Stimulated activated CD4-positive, alpha-beta T cell treated with anti-CD3 and anti-CD28 coated beads, Interleukin-2, amount 100 ng/mL, for 24 hours (primary cell): Measurements from ENCODE around the gene MRGPRX1.
"Not testable (repeated sequence)": the region's sequence is repeated elsewhere in the genome, so short reads cannot be mapped to it uniquely, and the experiment has no call there.

ENCODE experiments used
- DNase-seq, 2 donors: peaks; one replicate each; pipeline ENCODE4 v3.0.0-alpha.2; 2020

The MRGPRX1 gene

GRCh38 chr11:18939314-18939713 lies at the start of gene MRGPRX1:
Gene MRGPRX1 (minus strand): TSS chr11:18939414. CDS start chr11:18934784, 4,630 bp downstream.
- no peak for DNase-seq

- DNase-seq = no peak
Measured at GRCh38 chr11:18987454-18988231, 48.4 kb upstream of the MRGPRX1 start.

- DNase-seq = no peak
Measured at GRCh38 chr11:18986744-18987143, 47.5 kb upstream of the MRGPRX1 start.

- no peak for DNase-seq
Measured at GRCh38 chr11:18981897-18982296, 42.7 kb upstream of the MRGPRX1 start.

- no peak for DNase-seq
Measured at GRCh38 chr11:18974192-18974591, 35.0 kb upstream of the MRGPRX1 start.

DNA sequence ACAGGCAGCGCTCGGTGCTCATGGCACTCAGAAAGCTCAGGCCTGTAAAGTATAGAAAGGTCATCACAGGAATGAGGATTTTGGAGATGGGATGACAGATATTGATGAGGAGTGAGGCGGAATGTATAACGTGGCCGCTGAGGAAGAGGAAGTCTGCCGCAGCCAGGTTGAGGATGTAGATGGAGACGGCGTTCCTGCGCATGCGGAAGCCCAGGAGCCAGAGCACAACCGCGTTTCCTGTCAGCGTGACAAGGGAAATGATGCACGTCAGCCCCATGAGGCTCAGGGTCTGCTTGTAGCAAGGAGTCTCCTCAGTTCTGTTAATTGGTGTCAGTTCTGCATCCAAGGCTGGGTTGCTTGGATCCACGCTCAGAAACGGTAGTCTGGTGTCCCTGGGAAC lies 33.1 kb upstream of the MRGPRX1 start:
- no peak for DNase-seq

DNA sequence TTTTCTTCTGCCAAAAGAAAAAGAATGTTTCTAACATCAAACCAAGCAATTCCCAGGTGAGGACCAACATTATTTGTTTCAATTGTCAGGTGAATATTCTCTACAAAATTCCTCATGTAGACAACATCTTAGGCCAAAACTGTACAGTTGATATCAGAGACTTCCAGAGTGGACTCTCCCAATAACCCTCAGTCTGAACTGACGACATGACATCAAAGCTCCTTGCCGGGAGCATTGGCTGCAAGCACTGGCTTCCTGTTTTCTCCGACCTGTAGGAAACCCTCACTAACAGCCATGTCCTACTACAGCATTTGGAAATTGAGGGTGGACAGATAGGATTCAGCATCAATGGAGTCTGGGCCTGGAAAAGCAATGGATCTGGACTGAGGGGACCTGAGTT lies 30.5 kb upstream of the MRGPRX1 start:
- DNase-seq = no peak

- no peak for DNase-seq
Measured at GRCh38 chr11:18958221-18958910, 19.2 kb upstream of the MRGPRX1 start.

- DNase-seq = no peak
Measured at GRCh38 chr11:18956630-18957029, 17.4 kb upstream of the MRGPRX1 start.

- no peak for DNase-seq
Measured at GRCh38 chr11:18936002-18936673, 3.1 kb downstream of the MRGPRX1 start.

- DNase-seq = no peak
Measured at GRCh38 chr11:18934195-18934814, 4.9 kb downstream of the MRGPRX1 start.

DNA sequence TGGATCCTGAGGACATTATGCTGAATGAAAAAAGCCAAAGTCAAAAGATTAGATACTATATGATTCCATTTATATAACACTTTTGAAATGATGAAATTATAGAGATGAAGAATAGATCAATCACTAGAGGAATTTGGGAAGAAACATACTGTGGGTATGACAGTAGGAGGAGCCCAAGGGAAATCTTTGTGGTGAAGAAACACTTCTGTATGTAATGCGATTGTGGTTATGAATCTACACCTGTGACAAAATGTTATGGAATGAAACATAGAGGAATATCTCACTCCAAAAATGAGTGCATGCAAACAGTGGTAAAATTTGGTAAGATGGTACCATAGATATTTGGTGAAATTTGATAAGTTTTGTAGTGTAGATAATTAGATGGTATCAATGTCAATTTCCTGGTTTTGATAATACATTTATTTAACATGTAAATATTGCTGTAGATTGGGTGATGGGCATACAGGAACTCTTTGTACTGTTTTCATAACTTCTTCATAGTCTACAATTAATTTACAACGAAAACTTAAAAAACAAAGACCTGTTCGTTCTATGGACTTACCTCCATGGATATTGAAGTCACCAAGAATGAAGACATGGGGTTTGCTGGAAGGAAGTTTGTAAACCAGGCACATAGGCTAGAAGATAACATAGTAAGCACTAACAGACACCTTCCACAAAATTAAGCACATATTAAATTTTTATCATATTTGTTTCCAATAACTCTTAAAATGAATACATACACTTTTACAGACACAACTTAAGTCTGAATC lies 11.5 kb downstream of the MRGPRX1 start:
- no peak for DNase-seq

DNA sequence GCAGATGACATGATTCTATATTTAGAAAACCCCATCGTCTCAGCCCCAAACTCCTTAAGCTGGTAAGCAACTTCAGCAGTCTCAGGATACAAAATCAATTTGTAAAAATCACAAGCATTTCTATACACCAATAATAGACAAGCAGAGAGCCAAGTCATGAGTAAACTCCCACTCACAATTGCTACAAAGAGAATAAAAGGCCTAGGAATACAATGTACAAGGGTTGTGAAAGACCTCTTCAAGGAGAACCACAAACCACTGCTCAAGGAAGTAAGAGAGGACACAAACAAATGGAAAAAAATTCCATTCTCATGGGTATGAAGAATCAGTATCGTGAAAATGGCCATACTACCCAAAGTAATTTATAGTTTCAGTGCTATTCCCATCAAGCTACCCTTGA lies 13.8 kb downstream of the MRGPRX1 start:
- DNase-seq = not testable (repeated sequence)

DNA sequence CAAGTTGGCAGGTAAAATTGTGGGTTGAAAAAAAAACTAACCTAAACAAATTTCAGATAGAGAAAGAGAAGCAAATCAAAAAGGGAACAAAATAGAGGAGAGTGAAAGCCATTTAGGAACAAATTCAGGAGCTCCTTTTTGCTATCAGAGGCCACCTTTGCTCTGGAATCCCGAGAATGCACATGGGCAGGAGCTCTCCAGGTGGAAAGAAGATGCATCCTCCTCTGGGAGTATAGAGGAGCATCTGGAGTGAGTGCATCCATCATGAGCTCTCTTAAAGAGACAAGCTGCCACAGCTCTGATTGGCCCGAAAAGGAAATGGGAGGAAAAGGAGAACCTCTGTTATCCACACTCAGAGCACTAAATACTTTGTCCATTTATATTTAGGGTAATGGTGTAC lies 26.3 kb downstream of the MRGPRX1 start:
- DNase-seq = no peak

DNA sequence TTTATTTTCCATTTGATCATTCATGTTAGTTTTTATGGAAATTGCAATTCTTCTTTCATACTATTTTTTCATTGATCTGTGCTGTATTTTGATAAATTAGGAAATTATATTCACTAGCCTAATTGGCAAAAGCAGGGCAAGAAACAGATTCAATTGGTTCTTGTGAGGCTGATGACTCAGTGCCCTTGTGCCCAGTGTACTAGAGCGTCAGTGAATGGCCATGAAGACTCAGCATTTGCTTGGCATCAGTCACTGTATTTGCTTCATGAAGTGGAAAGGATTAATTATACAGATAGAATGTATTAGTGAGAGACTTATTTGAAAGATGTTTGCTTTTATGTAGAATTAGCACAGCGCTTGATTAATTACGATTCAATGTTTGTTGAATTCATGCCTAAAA lies 31.8 kb downstream of the MRGPRX1 start:
- DNase-seq = no peak

GRCh38 chr11:18900637-18901036 lies 38.6 kb downstream of the MRGPRX1 start:
- not testable (repeated sequence) for DNase-seq

DNA sequence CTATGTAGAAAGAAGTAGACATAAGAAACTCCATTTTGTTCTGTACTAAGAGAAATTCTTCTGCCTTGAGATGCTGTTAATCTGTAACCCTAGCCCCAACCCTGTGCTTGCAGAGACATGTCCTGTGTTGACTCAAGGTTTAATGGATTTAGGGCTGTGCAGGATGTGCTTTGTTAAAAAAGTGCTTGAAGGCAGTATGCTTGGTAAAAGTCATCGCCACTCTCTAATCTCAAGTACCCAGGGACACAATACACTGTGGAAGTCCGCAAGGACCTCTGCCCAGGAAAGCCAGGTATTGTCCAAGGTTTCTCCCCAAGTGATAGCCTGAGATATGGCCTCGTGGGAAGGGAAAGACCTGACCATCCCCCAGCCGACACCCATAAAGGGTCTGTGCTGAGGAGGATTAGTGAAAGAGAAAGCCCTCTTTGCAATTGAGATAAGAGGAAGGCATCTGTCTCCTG lies 39.0 kb downstream of the MRGPRX1 start:
- DNase-seq = not testable (repeated sequence)

DNA sequence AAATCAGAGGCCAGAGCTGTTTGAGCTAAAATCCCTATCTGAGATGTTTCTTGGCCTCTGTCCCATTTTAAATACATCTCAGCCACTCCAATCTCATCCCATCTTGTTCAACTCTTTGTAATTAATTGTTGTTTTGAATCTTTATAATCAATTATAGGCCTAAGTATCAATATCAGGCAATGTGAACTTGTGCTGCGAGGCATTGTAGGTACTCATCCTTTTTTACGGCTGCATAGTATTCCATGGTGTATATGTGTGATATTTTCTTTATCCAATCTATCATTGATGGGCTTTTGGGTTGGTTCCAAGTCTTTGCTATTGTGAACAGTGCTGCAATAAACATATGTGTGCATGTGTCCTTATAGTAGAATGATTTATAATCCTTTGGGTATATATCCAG lies 47.5 kb downstream of the MRGPRX1 start:
- DNase-seq = not testable (repeated sequence)

DNA sequence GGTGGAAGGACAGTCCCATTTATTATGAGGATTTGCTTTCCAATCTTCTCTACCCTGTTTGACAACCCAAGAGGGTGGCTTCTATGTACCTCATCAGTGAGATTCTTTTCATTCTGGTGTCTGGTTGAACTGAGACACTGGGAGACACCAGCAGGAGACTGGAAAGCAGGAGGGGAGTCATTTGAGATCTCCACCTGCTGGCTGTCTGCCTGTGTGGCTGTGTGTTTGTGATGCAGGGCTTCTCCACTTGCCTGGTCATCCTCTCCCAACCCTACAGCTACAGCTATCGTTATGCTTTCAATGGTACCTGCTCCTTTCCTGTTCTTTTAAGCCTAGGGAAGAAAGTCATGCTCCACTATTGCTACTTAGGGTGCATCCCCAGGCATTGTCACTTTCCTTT lies 48.6 kb downstream of the MRGPRX1 start:
- DNase-seq = no peak
